Measurements from ENCODE around the gene PARP16. TPM values are rescaled to one million over a fixed set of nuclear protein-coding genes. Genes with fewer than 3 reads are reported as not detected.

PARP16 gene
- total and polyA plus RNA-seq, 9 of the 15 experiments (the other 6 are each of a cell fraction or from before 2014, with no cell fraction given) = 3.0 to 9.9 (median 5.8) TPM

- Histone ChIP-seq H3K79me2 (ENCODE audit: control insufficient read depth, insufficient read depth, low read length) (no peaks in the 10 kb centered on the region), H3K9me1 (ENCODE audit: control insufficient read depth, insufficient read depth, low read length) (no peaks in the 10 kb centered on the region), H3K27me3 (ENCODE audit: control insufficient read depth in 2 of 2, insufficient read depth in 2 of 2, low read length in 2 of 2) (no peaks in the 10 kb centered on the region; a peak in 1 of 5 replicates), H4K20me1 (replicated peaks; ENCODE audit: control insufficient read depth, insufficient read depth, low read length) (0 out of 2 replicates have a peak, but pooled peaks cover 3% of the 10 kb centered on the region), H3K9ac (ENCODE audit: insufficient read depth in 1 of 2, low read depth in 2 of 2, low read length in 2 of 2) (no peak overlapping the region), H3K27ac (ENCODE audit: extremely low read depth, low read depth, low read length) (no peak overlapping the region), H3K4me3 (no peak overlapping the region), H3K4me1 (replicated peaks in 1 of 2; ENCODE audit: control insufficient read depth in 2 of 2, insufficient read depth in 2 of 2, low read length in 2 of 2) (peaks cover 7 to 15% of the 10 kb centered on the region in 2 experiments; a peak in 4 of 5 replicates), H3K4me2 (ENCODE audit: insufficient read depth, low read length) (no peak overlapping the region), H2AFZ (ENCODE audit: low read depth, low read length) (no peak overlapping the region; the same call in 1 of the 2 replicates), H3K36me3 (ENCODE audit: control insufficient read depth, insufficient read depth, low read length) (no peaks in the 10 kb centered on the region), H3K9me3 (replicated peaks; ENCODE audit: control insufficient read depth, insufficient read depth, low read depth, low read length) (no peaks in the 10 kb centered on the region)
- BruUV-seq (replicated peaks) = no TSS peak
- ATAC-seq (no peak), DNase-seq (ENCODE audit: extremely low read depth in 1 of 4, low spot score in 3 of 4) (no peak), FAIRE-seq (no peak)
- WGBS (ENCODE audit: insufficient coverage, low coverage, missing lambda C conversion rate) = 49% methylated on average over 6 of the region's 6 CpGs
- TF ChIP-seq ZNF197 (CRISPR knock-in tag; IDR thresholded peaks at IDR 0.05; ENCODE audit: low read depth) (no peak), ATF1 (CRISPR knock-in tag; IDR thresholded peaks at IDR 0.05) (no peak), ATF1 (tag; IDR thresholded peaks at IDR 0.05) (no peak), TCF15 (CRISPR knock-in tag; IDR thresholded peaks at IDR 0.05) (no peak), NONO (IDR thresholded peaks at IDR 0.05; ENCODE audit: low read depth in 2 of 2, low read length in 1 of 2) (no peak), ATF4 (CRISPR knock-in tag; IDR thresholded peaks at IDR 0.05) (no peak), HMG20A (CRISPR knock-in tag; conservative IDR thresholded peaks at IDR 0.05) (no peak), ZC3H4 (CRISPR knock-in tag; IDR thresholded peaks at IDR 0.05; ENCODE audit: borderline replicate concordance) (no peak)
- in situ Hi-C loops (cut with MboI) = no loop called here
- ChIA-PET CTCF (ENCODE audit: low intra/inter-chr PET ratio) (no interaction called here), POLR2A (interaction anchor here (0.6 to 1.8 kb wide), 7 partner anchors 11 to 124 kb away, joined by 3 to 4 read pairs (median 3); no protein-coding TSS in a partner anchor)
- intact Hi-C loops (cut with micrococcal nuclease) = no loop called here
Measured at GRCh38 chr15:65307978-65308377, 21.3 kb upstream of the PARP16 start.

All from K562 (cell line).